HCT116 (cell line): ENCODE measurements around the gene EPHA8.

ENCODE experiments used
- EZH2 ChIP-seq: fragments of 200-600 bp; sonication (generic); IDR thresholded peaks from 2 replicates; pipeline ENCODE4 v1.6.1; 2017; ENCODE audit warnings: antibody characterized with exemption, mixed run types
- EZH2phosphoT487 ChIP-seq: fragments of 200-600 bp; IDR thresholded peaks from 2 replicates; pipeline ENCODE4 v1.6.1; 2018; ENCODE audit warnings: antibody characterized with exemption, borderline replicate concordance
- POLR2A ChIP-seq: IDR thresholded peaks from 2 replicates; pipeline ENCODE4 v1.7.0; 2011; ENCODE audit warnings: borderline replicate concordance; ENCODE audit not compliant: insufficient read depth, insufficient read length; ENCODE audit errors: extremely low read depth
- RAD21 ChIP-seq: IDR thresholded peaks from 2 replicates; pipeline ENCODE4 v1.6.1; 2012; ENCODE audit warnings: low read depth, mild to moderate bottlenecking
- TCF7L2 ChIP-seq: IDR thresholded peaks from 2 replicates; pipeline ENCODE4 v1.7.0; 2011; ENCODE audit warnings: borderline replicate concordance, inconsistent platforms; ENCODE audit not compliant: insufficient read depth, insufficient read length; ENCODE audit errors: extremely low read depth
- TF ChIP-seq, protein P1 (sequence below), 3 experiments: fragments of 200-600 bp in 1 of 3; sonication (generic) in 1 of 3; IDR thresholded peaks in 2 of 3; conservative IDR thresholded peaks in 1 of 3; 2 replicates each; pipeline ENCODE4 v1.5.1; 2012 to 2017; ENCODE audit warnings: low read depth in 2 of 3, low read length in 2 of 3, antibody characterized with exemption in 1 of 3, borderline replicate concordance in 1 of 3, control low read depth in 1 of 3, mild to moderate bottlenecking in 1 of 3, mixed read lengths in 1 of 3, mixed run types in 1 of 3, moderate library complexity in 1 of 3; ENCODE audit not compliant: insufficient read depth in 1 of 3
- TF ChIP-seq, protein P2 (sequence below): IDR thresholded peaks from 2 replicates; pipeline ENCODE4 v1.6.1; 2011; ENCODE audit warnings: mild to moderate bottlenecking, low read length, moderate library complexity; ENCODE audit not compliant: insufficient replicate concordance; ENCODE audit errors: extremely low read depth

DNA sequence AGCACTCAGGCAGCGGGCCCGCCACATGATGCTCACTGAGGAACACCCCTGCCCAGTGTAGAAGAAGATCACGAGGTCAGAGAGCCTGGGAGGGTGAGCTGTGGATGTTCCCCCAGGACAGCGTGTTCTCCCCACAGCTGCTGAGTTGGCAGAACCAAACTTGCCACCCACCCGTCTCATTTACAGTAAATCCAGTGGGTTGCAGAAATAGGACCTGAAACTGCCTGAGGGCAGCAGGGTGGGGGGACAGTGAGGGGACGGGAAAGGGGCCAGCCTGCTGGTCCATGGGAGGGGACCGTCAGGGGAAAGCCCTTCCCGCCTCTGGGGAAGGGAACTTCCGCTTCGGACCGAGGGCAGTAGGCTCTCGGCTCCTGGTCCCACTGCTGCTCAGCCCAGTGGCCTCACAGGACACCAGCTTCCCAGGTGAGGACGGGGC lies 89.6 kb downstream of the EPHA8 start, which contains the start of gene C1QB:
- TF ChIP-seq, protein P1, sequence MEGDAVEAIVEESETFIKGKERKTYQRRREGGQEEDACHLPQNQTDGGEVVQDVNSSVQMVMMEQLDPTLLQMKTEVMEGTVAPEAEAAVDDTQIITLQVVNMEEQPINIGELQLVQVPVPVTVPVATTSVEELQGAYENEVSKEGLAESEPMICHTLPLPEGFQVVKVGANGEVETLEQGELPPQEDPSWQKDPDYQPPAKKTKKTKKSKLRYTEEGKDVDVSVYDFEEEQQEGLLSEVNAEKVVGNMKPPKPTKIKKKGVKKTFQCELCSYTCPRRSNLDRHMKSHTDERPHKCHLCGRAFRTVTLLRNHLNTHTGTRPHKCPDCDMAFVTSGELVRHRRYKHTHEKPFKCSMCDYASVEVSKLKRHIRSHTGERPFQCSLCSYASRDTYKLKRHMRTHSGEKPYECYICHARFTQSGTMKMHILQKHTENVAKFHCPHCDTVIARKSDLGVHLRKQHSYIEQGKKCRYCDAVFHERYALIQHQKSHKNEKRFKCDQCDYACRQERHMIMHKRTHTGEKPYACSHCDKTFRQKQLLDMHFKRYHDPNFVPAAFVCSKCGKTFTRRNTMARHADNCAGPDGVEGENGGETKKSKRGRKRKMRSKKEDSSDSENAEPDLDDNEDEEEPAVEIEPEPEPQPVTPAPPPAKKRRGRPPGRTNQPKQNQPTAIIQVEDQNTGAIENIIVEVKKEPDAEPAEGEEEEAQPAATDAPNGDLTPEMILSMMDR (IDR thresholded peaks at IDR 0.05 in 2 of 3, conservative IDR thresholded peaks at IDR 0.05 in 1 of 3; ENCODE audit: borderline replicate concordance in 1 of 3, insufficient read depth in 1 of 3, low read depth in 2 of 3, low read length in 2 of 3) = no peak
- TF ChIP-seq EZH2 (no peak), TCF7L2 (no peak), EZH2phosphoT487 (no peak), RAD21 (no peak), POLR2A (no peak)
- TF ChIP-seq, protein P2, sequence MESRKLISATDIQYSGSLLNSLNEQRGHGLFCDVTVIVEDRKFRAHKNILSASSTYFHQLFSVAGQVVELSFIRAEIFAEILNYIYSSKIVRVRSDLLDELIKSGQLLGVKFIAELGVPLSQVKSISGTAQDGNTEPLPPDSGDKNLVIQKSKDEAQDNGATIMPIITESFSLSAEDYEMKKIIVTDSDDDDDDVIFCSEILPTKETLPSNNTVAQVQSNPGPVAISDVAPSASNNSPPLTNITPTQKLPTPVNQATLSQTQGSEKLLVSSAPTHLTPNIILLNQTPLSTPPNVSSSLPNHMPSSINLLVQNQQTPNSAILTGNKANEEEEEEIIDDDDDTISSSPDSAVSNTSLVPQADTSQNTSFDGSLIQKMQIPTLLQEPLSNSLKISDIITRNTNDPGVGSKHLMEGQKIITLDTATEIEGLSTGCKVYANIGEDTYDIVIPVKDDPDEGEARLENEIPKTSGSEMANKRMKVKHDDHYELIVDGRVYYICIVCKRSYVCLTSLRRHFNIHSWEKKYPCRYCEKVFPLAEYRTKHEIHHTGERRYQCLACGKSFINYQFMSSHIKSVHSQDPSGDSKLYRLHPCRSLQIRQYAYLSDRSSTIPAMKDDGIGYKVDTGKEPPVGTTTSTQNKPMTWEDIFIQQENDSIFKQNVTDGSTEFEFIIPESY = no peak
